ENCODE data around the gene CCRL2. TPM values are rescaled to one million over a fixed set of nuclear protein-coding genes. Genes with fewer than 3 reads are reported as not detected.

CCRL2 gene
- total RNA-seq, 1 experiment from 2014 or later, result not detected

GRCh38 chr3:46375814-46376213, 31.2 kb upstream of the CCRL2 start:
- Mint-ChIP-seq H3K27ac (ENCODE audit: unreplicated experiment) (no peak overlapping the region), H3K9me3 (ENCODE audit: low read depth, unreplicated experiment) (no peaks in the 10 kb centered on the region), H3K27me3 (ENCODE audit: unreplicated experiment) (peaks cover 59% of the 10 kb centered on the region), H3K36me3 (ENCODE audit: insufficient read depth, unreplicated experiment) (no peaks in the 10 kb centered on the region), H3K4me3 (ENCODE audit: low read depth, unreplicated experiment) (no peak overlapping the region), H3K4me1 (ENCODE audit: low read depth, unreplicated experiment) (peaks cover 8% of the 10 kb centered on the region)
- TF ChIP-seq, protein P1, sequence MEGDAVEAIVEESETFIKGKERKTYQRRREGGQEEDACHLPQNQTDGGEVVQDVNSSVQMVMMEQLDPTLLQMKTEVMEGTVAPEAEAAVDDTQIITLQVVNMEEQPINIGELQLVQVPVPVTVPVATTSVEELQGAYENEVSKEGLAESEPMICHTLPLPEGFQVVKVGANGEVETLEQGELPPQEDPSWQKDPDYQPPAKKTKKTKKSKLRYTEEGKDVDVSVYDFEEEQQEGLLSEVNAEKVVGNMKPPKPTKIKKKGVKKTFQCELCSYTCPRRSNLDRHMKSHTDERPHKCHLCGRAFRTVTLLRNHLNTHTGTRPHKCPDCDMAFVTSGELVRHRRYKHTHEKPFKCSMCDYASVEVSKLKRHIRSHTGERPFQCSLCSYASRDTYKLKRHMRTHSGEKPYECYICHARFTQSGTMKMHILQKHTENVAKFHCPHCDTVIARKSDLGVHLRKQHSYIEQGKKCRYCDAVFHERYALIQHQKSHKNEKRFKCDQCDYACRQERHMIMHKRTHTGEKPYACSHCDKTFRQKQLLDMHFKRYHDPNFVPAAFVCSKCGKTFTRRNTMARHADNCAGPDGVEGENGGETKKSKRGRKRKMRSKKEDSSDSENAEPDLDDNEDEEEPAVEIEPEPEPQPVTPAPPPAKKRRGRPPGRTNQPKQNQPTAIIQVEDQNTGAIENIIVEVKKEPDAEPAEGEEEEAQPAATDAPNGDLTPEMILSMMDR (IDR thresholded peaks at IDR 0.05; ENCODE audit: unreplicated experiment), result no peak
- CTCF ChIA-PET, result no interaction called here
- no peak for DNase-seq
- no TSS peak for BruUV-seq (replicated peaks)
- intact Hi-C loops (cut with micrococcal nuclease; ENCODE audit: unreplicated experiment), result loop anchor here (10.0 kb wide), 1 partner anchor 101 kb away; no protein-coding TSS in a partner anchor

DNA sequence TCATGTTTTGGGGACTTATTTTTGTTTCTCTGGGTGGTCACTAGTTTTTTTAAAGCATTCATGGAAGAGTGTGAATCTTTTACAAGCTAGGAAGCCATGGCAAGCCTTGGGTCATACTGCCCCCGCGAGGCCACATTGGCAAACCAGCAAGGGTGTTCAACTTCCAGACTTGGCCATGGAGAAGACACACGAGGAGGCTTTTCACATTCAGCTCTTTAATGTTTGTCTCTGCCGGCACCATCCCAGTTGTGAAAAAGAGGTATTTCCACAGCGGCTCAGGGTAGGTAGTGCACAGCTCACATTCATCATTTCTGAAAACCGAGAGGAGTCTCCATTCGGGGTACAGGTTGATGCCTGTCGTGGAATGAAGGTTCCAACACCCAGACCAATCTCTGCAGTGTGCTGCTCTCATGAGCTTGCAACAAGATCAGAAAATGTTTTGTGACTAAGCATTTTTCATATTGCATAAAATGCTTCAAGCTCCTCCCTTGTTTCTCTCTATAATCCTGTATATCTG, 28.6 kb upstream of the CCRL2 start:
- Mint-ChIP-seq H3K27ac (ENCODE audit: unreplicated experiment) (no peak overlapping the region), H3K36me3 (ENCODE audit: insufficient read depth, unreplicated experiment) (no peaks in the 10 kb centered on the region), H3K4me1 (ENCODE audit: low read depth, unreplicated experiment) (peaks cover 2% of the 10 kb centered on the region), H3K4me3 (ENCODE audit: low read depth, unreplicated experiment) (no peak overlapping the region), H3K9me3 (ENCODE audit: low read depth, unreplicated experiment) (no peaks in the 10 kb centered on the region), H3K27me3 (ENCODE audit: unreplicated experiment) (peaks cover 43% of the 10 kb centered on the region)
- TF ChIP-seq, protein P1 (IDR thresholded peaks at IDR 0.05; ENCODE audit: unreplicated experiment), result peak; percentile 50
- CTCF ChIA-PET, result interaction anchor here (0.7 to 1.4 kb wide), 12 partner anchors 9 to 615 kb away, joined by 3 to 7 read pairs (median 4); partner anchors contain the start of genes CCR1, CCR5AS and CCRL2
- no TSS peak for BruUV-seq (replicated peaks)
- DNase-seq, result peak; percentile 76
- intact Hi-C loops (cut with micrococcal nuclease; ENCODE audit: unreplicated experiment), result loop anchor here (10.0 kb wide), 1 partner anchor 104 kb away; no protein-coding TSS in a partner anchor

- H3K4me1 Mint-ChIP-seq (ENCODE audit: low read depth, unreplicated experiment), result peaks cover 9% of the 10 kb centered on the region
- CTCF ChIA-PET, result no interaction called here
Observed at GRCh38 chr3:46380471-46381221, 26.4 kb upstream of the CCRL2 start.

DNA sequence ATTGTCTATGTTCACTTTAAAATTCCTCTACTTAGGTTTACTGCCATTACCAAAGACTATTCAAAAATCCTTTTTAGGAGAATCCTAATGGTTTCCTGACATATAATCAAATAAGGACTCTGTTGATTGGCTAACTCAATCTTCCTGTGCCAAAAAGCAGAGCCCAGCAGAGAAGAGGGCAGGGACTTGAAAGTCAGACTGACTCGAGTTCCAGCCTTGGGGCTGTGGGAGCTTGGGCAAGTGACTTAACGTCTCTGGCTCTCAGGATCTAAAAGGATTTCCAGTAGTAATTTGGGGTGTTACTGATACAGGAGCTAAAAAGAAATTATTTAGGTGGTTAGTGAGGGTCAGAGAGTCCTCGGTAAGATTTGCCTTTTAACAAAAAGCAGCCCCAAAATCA, 25.4 kb upstream of the CCRL2 start:
- no peak for DNase-seq
- Mint-ChIP-seq H3K4me3 (ENCODE audit: low read depth, unreplicated experiment) (no peak overlapping the region), H3K27ac (ENCODE audit: unreplicated experiment) (no peak overlapping the region), H3K36me3 (ENCODE audit: insufficient read depth, unreplicated experiment) (peaks cover 6% of the 10 kb centered on the region), H3K4me1 (ENCODE audit: low read depth, unreplicated experiment) (peaks cover 17% of the 10 kb centered on the region), H3K9me3 (ENCODE audit: low read depth, unreplicated experiment) (no peaks in the 10 kb centered on the region), H3K27me3 (ENCODE audit: unreplicated experiment) (peaks cover 29% of the 10 kb centered on the region)
- TF ChIP-seq, protein P1 (IDR thresholded peaks at IDR 0.05; ENCODE audit: unreplicated experiment), result no peak
- no TSS peak for BruUV-seq (replicated peaks)
- intact Hi-C loops (cut with micrococcal nuclease; ENCODE audit: unreplicated experiment), result loop anchor here (10.0 kb wide), 1 partner anchor 53 kb away; no protein-coding TSS in a partner anchor
- CTCF ChIA-PET, result no interaction called here

More at GRCh38 chr3:46380471-46381221, 26.4 kb upstream of the CCRL2 start:
- TF ChIP-seq, protein P1 (IDR thresholded peaks at IDR 0.05; ENCODE audit: unreplicated experiment), result no peak
- no peak overlapping the region for H3K27ac Mint-ChIP-seq (ENCODE audit: unreplicated experiment)
- no peaks in the 10 kb centered on the region for H3K9me3 Mint-ChIP-seq (ENCODE audit: low read depth, unreplicated experiment)
- H3K4me3 Mint-ChIP-seq (ENCODE audit: low read depth, unreplicated experiment), result no peak overlapping the region
- H3K27me3 Mint-ChIP-seq (ENCODE audit: unreplicated experiment), result peaks cover 39% of the 10 kb centered on the region
- no peaks in the 10 kb centered on the region for H3K36me3 Mint-ChIP-seq (ENCODE audit: insufficient read depth, unreplicated experiment)
- BruUV-seq (replicated peaks), result no TSS peak
- intact Hi-C loops (cut with micrococcal nuclease; ENCODE audit: unreplicated experiment), result loop anchor here (10.0 kb wide), 1 partner anchor 54 kb away; no protein-coding TSS in a partner anchor
- no peak for DNase-seq
